Testis (tissue), 3 donors: ENCODE data around the gene DAB2IP. TPM values are rescaled to one million over a fixed set of nuclear protein-coding genes. Genes with fewer than 3 reads are reported as not detected.

Source experiments
- DNase-seq: peaks from one replicate; pipeline ENCODE4 v3.0.0-alpha.2; 2019
- H3K27ac ChIP-seq, 2 donors: fragments of 200-600 bp; sonication (generic); one replicate each; pipeline ENCODE4 v1.5.1; 2019
- H3K27me3 ChIP-seq: fragments of 200-600 bp; sonication (generic); one replicate; pipeline ENCODE4 v1.5.1; 2019
- H3K36me3 ChIP-seq: fragments of 200-600 bp; sonication (generic); one replicate; pipeline ENCODE4 v1.5.1; 2017; ENCODE audit warnings: low read depth; ENCODE audit errors: missing control alignments
- H3K4me1 ChIP-seq: fragments of 200-600 bp; sonication (generic); one replicate; pipeline ENCODE4 v1.5.1; 2019
- H3K4me3 ChIP-seq, 2 donors: fragments of 200-600 bp; sonication (generic); one replicate each; pipeline ENCODE4 v1.5.1; 2017 to 2019
- H3K9me3 ChIP-seq: fragments of 200-600 bp; sonication (generic); one replicate; pipeline ENCODE4 v1.5.1; 2017
- POLR2A ChIP-seq: fragments of 450-650 bp; IDR thresholded peaks from one replicate; pipeline ENCODE4 v1.6.1; 2017; ENCODE audit warnings: antibody characterized with exemption, mild to moderate bottlenecking, moderate library complexity
- WGBS, 2 donors: methylation state at CpG; one replicate each; pipeline ENCODE4 v1.1.5; 2018; 5-methylcytosine and 5-hydroxymethylcytosine counted together
- intact Hi-C: fragments of 100-400 bp; cut with DNase I; formaldehyde crosslinking; loops from one replicate; pipeline ENCODE4 v1.15.1; 2023; ENCODE audit warnings: low total_unique reads
- polyA plus RNA-seq: library from polyadenylated mRNA; stranded (reverse); fragments of 350-450 nt; fragmentation: Illumina TruSeq; extraction: RNeasy Lipid Tissue Mini Kit (QIAGEN cat#74804); gene quantifications from one replicate; pipeline ENCODE4 v1.2.3, GENCODE V29; 2014; ENCODE audit warnings: low read depth, low replicate concordance; ENCODE audit not compliant: insufficient read depth
- total RNA-seq, 2 donors: library from RNA; depleted of rRNA; stranded (reverse); fragments of >200 nt; gene quantifications; one replicate each; pipeline ENCODE4 v1.2.3, GENCODE V29; 2016
- TF ChIP-seq, protein P1 (sequence below), 3 experiments: fragments of 450-650 bp in 2 of 3; fragments of 200-600 bp in 1 of 3; sonication (generic) in 1 of 3; IDR thresholded peaks; one replicate each; pipeline ENCODE4 v1.5.1; 2016 to 2019; ENCODE audit warnings: antibody characterized with exemption in 3 of 3, mild to moderate bottlenecking in 2 of 3, moderate library complexity in 1 of 3

Gene DAB2IP
- total and polyA plus RNA-seq, 3 donors from 2014 or later: 57.7 to 136 (median 102) TPM

DNA sequence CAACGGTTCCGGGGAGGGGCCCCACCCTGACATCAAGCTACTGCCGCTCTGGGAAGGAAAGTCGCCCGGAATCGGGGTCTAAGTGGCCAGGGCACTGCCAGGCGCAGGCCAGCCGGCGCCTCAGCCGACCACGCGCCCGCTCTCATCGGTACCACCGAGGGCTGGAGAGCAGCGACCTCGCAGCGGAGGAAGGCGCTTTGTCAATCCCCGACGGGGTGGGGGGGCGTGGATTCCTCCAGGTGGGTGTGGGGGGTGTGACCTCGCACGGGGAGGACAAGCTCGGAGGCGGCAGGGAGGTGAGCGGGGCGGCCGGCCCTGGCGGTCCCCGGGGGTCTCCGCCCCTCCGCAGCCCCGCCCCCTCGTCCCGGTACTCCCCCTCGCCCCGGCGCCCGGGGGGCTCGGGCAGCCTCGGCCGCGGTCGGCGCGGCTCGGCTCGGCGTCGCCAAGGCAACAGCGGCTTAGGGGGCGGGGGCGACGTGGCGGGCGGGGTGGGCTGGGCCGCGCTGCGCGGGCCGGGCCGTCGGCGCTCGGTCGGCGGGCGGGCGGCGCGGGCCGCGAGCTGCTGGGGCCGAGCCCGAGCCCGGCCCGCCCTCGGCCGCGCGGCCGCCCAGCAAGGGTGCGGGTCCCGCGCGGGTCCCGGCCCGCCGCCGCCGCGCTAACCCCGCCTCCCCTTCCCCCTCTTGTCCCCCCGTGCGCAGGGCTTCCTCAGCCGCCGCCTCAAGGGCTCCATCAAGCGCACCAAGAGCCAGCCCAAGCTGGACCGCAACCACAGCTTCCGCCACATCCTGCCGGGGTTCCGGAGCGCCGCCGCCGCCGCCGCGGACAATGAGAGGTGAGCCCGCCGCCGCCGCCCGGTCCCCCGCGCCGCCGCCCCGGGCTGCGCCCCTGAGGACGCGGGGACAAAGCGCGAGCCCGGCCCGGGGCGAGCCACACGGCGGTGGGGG, 47.5 kb downstream of the DAB2IP start:
- peak overlapping the region; percentile 55 to 62 for H3K4me3 ChIP-seq
- peak overlapping the region in 1 of 2 donors; percentile 64 for H3K27ac ChIP-seq
- no peaks in the 10 kb centered on the region for H3K9me3 ChIP-seq
- 3 to 4% methylated on average over 6 to 98 of the region's 130 CpGs for WGBS, 2 donors
- H3K4me1 ChIP-seq: peaks cover 5% of the 10 kb centered on the region
- no peaks in the 10 kb centered on the region for H3K27me3 ChIP-seq
- intact Hi-C loops: no loop called here
- no peak for TF ChIP-seq POLR2A
- TF ChIP-seq, protein P1, sequence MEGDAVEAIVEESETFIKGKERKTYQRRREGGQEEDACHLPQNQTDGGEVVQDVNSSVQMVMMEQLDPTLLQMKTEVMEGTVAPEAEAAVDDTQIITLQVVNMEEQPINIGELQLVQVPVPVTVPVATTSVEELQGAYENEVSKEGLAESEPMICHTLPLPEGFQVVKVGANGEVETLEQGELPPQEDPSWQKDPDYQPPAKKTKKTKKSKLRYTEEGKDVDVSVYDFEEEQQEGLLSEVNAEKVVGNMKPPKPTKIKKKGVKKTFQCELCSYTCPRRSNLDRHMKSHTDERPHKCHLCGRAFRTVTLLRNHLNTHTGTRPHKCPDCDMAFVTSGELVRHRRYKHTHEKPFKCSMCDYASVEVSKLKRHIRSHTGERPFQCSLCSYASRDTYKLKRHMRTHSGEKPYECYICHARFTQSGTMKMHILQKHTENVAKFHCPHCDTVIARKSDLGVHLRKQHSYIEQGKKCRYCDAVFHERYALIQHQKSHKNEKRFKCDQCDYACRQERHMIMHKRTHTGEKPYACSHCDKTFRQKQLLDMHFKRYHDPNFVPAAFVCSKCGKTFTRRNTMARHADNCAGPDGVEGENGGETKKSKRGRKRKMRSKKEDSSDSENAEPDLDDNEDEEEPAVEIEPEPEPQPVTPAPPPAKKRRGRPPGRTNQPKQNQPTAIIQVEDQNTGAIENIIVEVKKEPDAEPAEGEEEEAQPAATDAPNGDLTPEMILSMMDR (IDR thresholded peaks at IDR 0.05): no peak
- H3K36me3 ChIP-seq: no peaks in the 10 kb centered on the region
- peak; percentile 62 for DNase-seq

DNA sequence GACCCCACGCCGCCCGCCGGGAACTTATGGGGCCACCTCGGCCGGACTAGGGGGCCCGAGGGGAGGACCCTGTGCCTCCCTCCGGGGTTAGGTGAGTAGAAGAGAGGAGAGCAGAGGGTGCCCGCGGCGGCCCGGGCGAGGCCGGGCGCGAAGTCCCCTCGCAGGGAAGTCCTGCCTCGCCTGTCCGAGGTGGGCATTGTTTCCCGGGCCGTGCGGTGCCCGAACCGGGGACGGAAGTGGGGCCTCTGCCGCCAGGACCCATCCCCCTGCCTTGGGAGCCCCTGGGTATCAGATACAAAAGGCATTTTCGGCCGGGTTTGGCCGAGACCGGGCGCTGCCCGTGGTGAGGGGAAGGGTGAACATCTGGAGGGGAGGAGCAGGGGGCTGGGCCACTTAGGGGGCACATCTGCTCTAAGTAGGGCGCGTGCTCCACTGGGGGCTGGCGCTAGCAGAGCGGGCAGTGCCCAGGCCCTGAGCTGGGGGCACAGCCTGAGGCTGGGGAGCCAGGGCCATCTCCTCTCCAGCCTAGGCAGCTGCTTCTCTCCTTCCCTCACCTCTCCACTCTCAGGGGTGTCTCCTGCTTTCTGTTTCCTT, 48.2 kb downstream of the DAB2IP start:
- TF ChIP-seq, protein P1 (IDR thresholded peaks at IDR 0.05): no peak
- TF ChIP-seq POLR2A: no peak
- Histone ChIP-seq H3K4me3 (peak overlapping the region; percentile 52 to 62), H3K4me1 (peaks cover 5% of the 10 kb centered on the region), H3K27ac (peak overlapping the region; percentile 26 to 64), H3K36me3 (no peaks in the 10 kb centered on the region), H3K27me3 (no peaks in the 10 kb centered on the region), H3K9me3 (no peaks in the 10 kb centered on the region)
- DNase-seq: no peak
- intact Hi-C loops: no loop called here
- WGBS, 2 donors: 17 to 23% methylated on average over 4 to 36 of the region's 36 CpGs

DNA sequence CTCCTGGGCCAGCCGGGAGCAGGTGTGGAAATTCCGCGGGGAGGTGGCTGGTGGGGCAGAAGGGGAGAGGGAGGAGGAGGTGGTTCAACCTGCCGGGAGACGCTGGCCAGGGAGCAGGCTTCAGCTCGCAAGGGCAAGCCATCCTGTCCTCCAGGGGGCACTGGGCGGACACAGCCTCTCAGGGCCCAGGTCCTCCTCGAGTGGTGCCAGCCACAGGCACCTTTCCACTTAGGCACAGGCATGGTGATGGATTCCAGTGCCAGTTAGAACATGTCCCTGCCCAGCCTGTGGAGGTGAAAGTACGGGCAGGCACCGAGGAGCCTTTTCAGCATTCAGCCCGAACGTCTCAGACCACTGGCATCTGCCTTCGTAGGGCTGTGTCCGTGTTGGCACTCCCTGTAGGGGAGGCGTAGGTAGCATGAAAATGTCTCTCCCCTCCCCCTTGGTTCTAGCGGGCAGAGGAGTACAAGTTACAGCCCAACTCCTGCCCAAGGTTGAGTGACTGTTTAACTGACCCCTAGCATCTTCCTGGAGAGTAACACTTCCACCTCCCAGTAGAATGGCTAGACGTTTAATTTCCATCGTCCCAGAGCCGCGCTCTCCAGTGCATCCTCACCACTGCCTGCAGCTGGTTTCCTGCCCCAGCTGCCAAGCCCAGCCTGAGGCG, 48.9 kb downstream of the DAB2IP start:
- Histone ChIP-seq H3K27ac (peak overlapping the region; percentile 26 to 64), H3K27me3 (no peaks in the 10 kb centered on the region), H3K4me1 (peaks cover 5% of the 10 kb centered on the region), H3K4me3 (peak overlapping the region; percentile 52 to 62), H3K36me3 (no peaks in the 10 kb centered on the region), H3K9me3 (no peaks in the 10 kb centered on the region)
- intact Hi-C loops: no loop called here
- peak; percentile 87 for DNase-seq
- 33 to 43% methylated on average over 12 to 21 of the region's 21 CpGs for WGBS, 2 donors
- TF ChIP-seq, protein P1 (IDR thresholded peaks at IDR 0.05): peak; percentile 34 to 55 (median 41)
- no peak for TF ChIP-seq POLR2A

DNA sequence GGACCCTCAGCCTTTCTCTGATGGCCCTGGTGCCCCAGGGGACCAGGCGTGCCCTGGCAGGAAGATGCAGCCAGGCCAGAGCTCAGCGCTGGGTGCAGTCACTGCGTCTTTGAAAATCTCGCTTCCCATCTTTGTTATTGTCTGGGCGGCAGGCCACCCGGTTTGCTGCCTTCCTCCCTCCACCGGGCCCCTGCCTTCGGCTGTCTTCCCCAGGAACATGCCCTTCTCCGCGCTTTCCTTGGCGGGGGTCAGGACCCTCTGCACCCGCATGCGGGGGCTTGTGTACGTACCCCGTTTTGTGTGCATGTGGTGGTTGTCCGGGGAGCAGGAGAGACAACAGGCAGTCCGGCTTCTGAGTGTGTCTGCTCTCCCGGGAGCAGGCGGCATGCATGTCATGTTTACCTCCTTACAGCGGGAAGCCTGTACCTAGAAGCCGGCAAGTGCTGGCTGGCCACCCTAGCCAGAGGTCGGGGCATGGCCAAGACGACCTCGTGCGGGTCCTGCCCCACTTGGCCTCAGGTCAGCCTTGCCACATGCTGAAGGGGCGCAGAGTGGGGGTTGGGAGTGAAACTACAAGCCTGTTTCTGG, 49.5 kb downstream of the DAB2IP start:
- no peak for DNase-seq
- WGBS, 2 donors: 51 to 69% methylated on average over 23 to 26 of the region's 26 CpGs
- intact Hi-C loops: no loop called here
- H3K4me3 ChIP-seq: no peak overlapping the region
- TF ChIP-seq, protein P1 (IDR thresholded peaks at IDR 0.05): no peak
- no peak for TF ChIP-seq POLR2A
- H3K9me3 ChIP-seq: no peaks in the 10 kb centered on the region
- no peaks in the 10 kb centered on the region for H3K27me3 ChIP-seq
- peaks cover 5% of the 10 kb centered on the region for H3K4me1 ChIP-seq
- no peak overlapping the region for H3K27ac ChIP-seq
- H3K36me3 ChIP-seq: no peaks in the 10 kb centered on the region
